Measurements from ENCODE around the gene TAF1D. TPM values are rescaled to one million over a fixed set of nuclear protein-coding genes. Genes with fewer than 3 reads are reported as not detected.
"Not testable (repeated sequence)": the region's sequence is repeated elsewhere in the genome, so short reads cannot be mapped to it uniquely, and the experiment has no call there.

Gene TAF1D
- total RNA-seq, 6 experiments from 2014 or later: 89.6 to 112 (median 97.0) TPM

GRCh38 chr11:93767018-93767417 lies 25.7 kb upstream of the TAF1D start:
- no peaks in the 10 kb centered on the region for H3K36me3 Mint-ChIP-seq (ENCODE audit: low read depth)
- no peak for TF ChIP-seq CTCF (IDR thresholded peaks at IDR 0.05)
- no peaks in the 10 kb centered on the region for H3K4me1 Mint-ChIP-seq (ENCODE audit: low read depth)
- H3K27me3 Mint-ChIP-seq (ENCODE audit: insufficient read depth): no peaks in the 10 kb centered on the region
- no peaks in the 10 kb centered on the region for H3K9me3 Mint-ChIP-seq
- H3K27ac Mint-ChIP-seq: no peak overlapping the region
- DNase-seq: no peak
- no peak overlapping the region for H3K4me3 Mint-ChIP-seq

GRCh38 chr11:93766504-93766903 lies 25.2 kb upstream of the TAF1D start:
- H3K4me3 Mint-ChIP-seq: no peak overlapping the region
- DNase-seq: no peak
- H3K27me3 Mint-ChIP-seq (ENCODE audit: insufficient read depth): no peaks in the 10 kb centered on the region
- TF ChIP-seq CTCF (IDR thresholded peaks at IDR 0.05): no peak
- H3K9me3 Mint-ChIP-seq: no peaks in the 10 kb centered on the region
- H3K27ac Mint-ChIP-seq: no peak overlapping the region
- no peaks in the 10 kb centered on the region for H3K36me3 Mint-ChIP-seq (ENCODE audit: low read depth)
- H3K4me1 Mint-ChIP-seq (ENCODE audit: low read depth): no peaks in the 10 kb centered on the region

- no peaks in the 10 kb centered on the region for H3K4me1 Mint-ChIP-seq (ENCODE audit: low read depth)
- no peak overlapping the region for H3K27ac Mint-ChIP-seq
- H3K4me3 Mint-ChIP-seq: no peak overlapping the region
- no peaks in the 10 kb centered on the region for H3K27me3 Mint-ChIP-seq (ENCODE audit: insufficient read depth)
- no peaks in the 10 kb centered on the region for H3K9me3 Mint-ChIP-seq
- TF ChIP-seq CTCF (IDR thresholded peaks at IDR 0.05): no peak
- H3K36me3 Mint-ChIP-seq (ENCODE audit: low read depth): no peaks in the 10 kb centered on the region
- no peak for DNase-seq
Measured at GRCh38 chr11:93765551-93765950, 24.3 kb upstream of the TAF1D start.

- no peak for TF ChIP-seq CTCF (IDR thresholded peaks at IDR 0.05)
- Mint-ChIP-seq H3K36me3 (ENCODE audit: low read depth) (peaks cover 5% of the 10 kb centered on the region; the same call in 1 of the 2 replicates), H3K9me3 (no peaks in the 10 kb centered on the region), H3K4me3 (no peak overlapping the region), H3K27ac (no peak overlapping the region), H3K4me1 (ENCODE audit: low read depth) (no peaks in the 10 kb centered on the region), H3K27me3 (ENCODE audit: insufficient read depth) (no peaks in the 10 kb centered on the region)
- DNase-seq: no peak
Measured at GRCh38 chr11:93761910-93762309, 20.6 kb upstream of the TAF1D start.

GRCh38 chr11:93759123-93759522 lies 17.8 kb upstream of the TAF1D start:
- H3K9me3 Mint-ChIP-seq; DNase-seq; H3K27me3 Mint-ChIP-seq (ENCODE audit: insufficient read depth); H3K4me3 Mint-ChIP-seq; H3K27ac Mint-ChIP-seq; H3K4me1 Mint-ChIP-seq (ENCODE audit: low read depth); H3K36me3 Mint-ChIP-seq (ENCODE audit: low read depth): not testable (repeated sequence)

GRCh38 chr11:93757924-93758865 lies 16.9 kb upstream of the TAF1D start:
- no peak for DNase-seq
- Mint-ChIP-seq H3K27me3 (ENCODE audit: insufficient read depth) (no peaks in the 10 kb centered on the region), H3K4me3 (no peak overlapping the region), H3K4me1 (ENCODE audit: low read depth) (no peaks in the 10 kb centered on the region), H3K36me3 (ENCODE audit: low read depth) (peaks cover 5% of the 10 kb centered on the region; the same call in 1 of the 2 replicates), H3K27ac (no peak overlapping the region), H3K9me3 (no peaks in the 10 kb centered on the region)
- no peak for TF ChIP-seq CTCF (IDR thresholded peaks at IDR 0.05)
